NCI-H1930 (cell line): ENCODE measurements around the gene ALG12.

Experiments
- DNase-seq, 2 experiments: peaks; one replicate each; lab custom pipeline; 2025; lab: John Stamatoyannopoulos, UW

The ALG12 gene

GRCh38 chr22:49887064-49887451 lies 31.2 kb downstream of the ALG12 start:
- no peak for DNase-seq

- no peak for DNase-seq
Observed at GRCh38 chr22:49886346-49887063, 31.7 kb downstream of the ALG12 start.

GRCh38 chr22:49885881-49886280 lies 32.4 kb downstream of the ALG12 start:
- no peak for DNase-seq

DNA sequence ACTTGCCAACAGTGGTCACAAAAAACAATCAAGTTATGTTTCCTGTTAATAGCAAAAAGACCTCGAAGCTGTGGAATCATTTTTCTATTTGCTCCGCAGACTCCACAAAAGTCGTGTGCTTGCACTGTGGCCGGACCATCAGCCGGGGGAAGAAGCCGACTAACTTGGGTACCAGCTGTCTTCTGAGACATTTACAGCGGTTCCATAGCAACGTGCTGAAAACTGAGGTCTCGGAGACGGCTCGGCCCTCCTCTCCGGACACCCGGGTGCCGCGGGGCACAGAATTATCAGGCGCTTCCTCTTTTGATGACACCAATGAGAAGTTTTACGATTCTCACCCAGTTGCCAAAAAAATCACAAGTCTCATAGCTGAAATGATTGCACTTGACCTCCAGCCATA lies 33.0 kb downstream of the ALG12 start:
- no peak for DNase-seq

DNA sequence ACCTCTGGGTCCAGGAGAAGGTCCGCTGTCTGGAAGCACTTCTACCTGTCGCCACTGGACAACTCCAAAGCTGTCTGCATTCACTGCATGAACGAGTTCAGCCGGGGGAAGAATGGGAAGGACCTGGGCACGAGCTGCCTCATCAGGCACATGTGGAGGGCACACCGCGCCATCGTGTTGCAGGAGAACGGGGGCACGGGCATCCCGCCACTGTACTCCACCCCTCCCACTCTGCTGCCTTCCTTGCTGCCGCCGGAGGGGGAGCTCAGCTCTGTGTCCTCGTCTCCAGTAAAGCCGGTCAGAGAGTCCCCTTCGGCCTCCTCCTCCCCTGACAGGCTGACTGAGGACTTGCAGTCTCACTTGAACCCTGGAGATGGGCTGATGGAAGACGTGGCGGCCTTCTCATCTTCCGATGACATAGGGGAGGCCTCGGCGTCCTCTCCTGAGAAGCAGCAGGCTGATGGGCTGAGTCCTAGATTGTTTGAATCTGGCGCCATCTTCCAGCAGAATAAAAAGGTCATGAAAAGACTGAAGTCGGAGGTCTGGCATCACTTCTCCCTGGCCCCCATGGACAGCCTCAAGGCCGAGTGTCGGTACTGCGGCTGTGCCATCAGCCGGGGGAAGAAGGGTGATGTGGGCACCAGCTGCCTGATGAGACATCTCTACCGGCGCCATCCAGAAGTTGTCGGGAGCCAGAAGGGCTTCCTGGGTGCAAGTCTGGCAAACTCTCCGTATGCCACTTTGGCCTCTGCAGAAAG lies 33.6 kb downstream of the ALG12 start:
- DNase-seq, result no peak

DNA sequence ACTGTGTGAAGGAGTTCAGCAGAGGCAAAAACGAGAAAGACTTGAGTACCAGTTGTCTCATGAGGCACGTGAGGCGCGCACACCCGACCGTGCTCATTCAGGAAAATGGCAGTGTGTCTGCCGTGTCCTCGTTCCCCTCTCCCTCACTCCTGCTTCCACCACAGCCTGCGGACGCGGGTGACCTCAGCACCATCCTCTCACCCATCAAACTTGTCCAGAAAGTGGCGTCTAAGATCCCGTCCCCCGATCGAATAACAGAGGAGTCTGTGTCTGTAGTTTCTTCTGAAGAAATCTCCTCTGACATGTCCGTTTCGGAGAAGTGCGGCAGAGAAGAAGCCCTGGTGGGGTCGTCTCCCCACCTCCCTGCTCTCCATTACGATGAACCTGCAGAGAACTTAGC lies 34.2 kb downstream of the ALG12 start:
- DNase-seq, result no peak

DNA sequence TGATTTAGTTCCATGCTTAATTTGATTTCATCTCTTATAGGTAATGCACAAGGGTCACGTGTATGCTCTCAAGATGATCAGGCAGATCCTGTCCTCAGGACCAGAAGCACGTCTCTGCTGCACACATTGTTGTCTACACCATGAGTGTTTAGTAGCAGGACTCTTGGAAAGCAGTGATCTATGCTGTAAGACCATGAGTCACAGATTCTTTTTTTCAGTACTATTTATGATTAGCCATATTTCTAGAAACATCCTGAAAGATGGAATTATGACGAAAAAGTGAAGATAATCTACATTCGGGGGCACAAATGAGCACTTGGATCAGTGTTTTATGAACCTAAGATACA lies 35.0 kb downstream of the ALG12 start:
- no peak for DNase-seq

- DNase-seq, result no peak
Observed at GRCh38 chr22:49882519-49883293, 35.5 kb downstream of the ALG12 start.

GRCh38 chr22:49881856-49882255 lies 36.4 kb downstream of the ALG12 start:
- no peak for DNase-seq

- no peak for DNase-seq
Observed at GRCh38 chr22:49880281-49880680, 38.0 kb downstream of the ALG12 start.

- DNase-seq, result no peak
Observed at GRCh38 chr22:49879871-49880270, 38.4 kb downstream of the ALG12 start.

- no peak for DNase-seq
Observed at GRCh38 chr22:49878206-49878605, 40.0 kb downstream of the ALG12 start.

- DNase-seq, result no peak
Observed at GRCh38 chr22:49877642-49878041, 40.6 kb downstream of the ALG12 start.

- no peak for DNase-seq
Observed at GRCh38 chr22:49873228-49873940, 44.9 kb downstream of the ALG12 start.

DNA sequence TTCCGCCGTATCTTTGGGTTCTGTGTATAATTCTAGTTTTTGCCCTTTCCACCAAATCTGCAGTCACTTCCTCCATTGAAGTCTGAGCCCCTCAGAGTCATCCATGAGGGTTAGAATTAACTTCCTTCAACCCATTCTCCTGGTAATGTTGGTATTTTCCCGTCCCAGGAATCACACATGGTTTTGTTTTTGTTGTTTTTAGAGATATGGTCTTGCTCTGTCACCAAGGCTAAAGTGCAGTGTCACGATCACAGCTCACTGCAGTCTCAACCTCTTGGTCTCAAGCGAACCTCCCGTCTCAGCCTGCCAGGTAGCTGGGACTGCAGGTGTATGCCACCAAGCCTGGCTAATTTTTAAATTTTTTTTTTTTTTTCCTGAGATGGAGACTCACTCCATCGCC lies 45.9 kb downstream of the ALG12 start:
- no peak for DNase-seq

GRCh38 chr22:49871482-49871881 lies 46.8 kb downstream of the ALG12 start:
- DNase-seq, result no peak

GRCh38 chr22:49869845-49870712 lies 48.2 kb downstream of the ALG12 start:
- no peak for DNase-seq

- DNase-seq, result no peak
Observed at GRCh38 chr22:49869086-49869830, 49.0 kb downstream of the ALG12 start.

GRCh38 chr22:49867303-49868265 lies 50.7 kb downstream of the ALG12 start:
- no peak for DNase-seq
